ENCODE results near the gene MT2A. TPM values are rescaled to one million over a fixed set of nuclear protein-coding genes. Genes with fewer than 3 reads are reported as not detected.

Gene MT2A
- total RNA-seq, 4 donors from 2014 or later: 0.69 to 152 (median 17.4) TPM

GRCh38 chr16:56631197-56631596 is 22.8 kb downstream of the MT2A start:
- no peak for DNase-seq
- intact Hi-C loops (cut with DNase I; ENCODE audit: low total_unique reads): no loop called here
- Histone ChIP-seq H3K36me3 (no peaks in the 10 kb centered on the region), H3K27me3 (peaks cover 0 to 7% of the 10 kb centered on the region in 2 donors), H3K9me3 (no peaks in the 10 kb centered on the region), H3K4me3 (no peak overlapping the region), H3K27ac (peak overlapping the region in 1 of 2 donors; percentile 66), H3K4me1 (peaks cover 0 to 8% of the 10 kb centered on the region in 2 donors)
- TF ChIP-seq POLR2A (IDR thresholded peaks at IDR 0.05) (no peak), CTCF (IDR thresholded peaks at IDR 0.05) (no peak)

GRCh38 chr16:56631832-56632155 is 23.4 kb downstream of the MT2A start:
- no peak for TF ChIP-seq CTCF (IDR thresholded peaks at IDR 0.05)
- no peak for TF ChIP-seq POLR2A (IDR thresholded peaks at IDR 0.05)
- H3K4me1 ChIP-seq: peaks cover 0 to 8% of the 10 kb centered on the region in 2 donors
- intact Hi-C loops (cut with DNase I; ENCODE audit: low total_unique reads): no loop called here
- peaks cover 0 to 7% of the 10 kb centered on the region in 2 donors for H3K27me3 ChIP-seq
- no peaks in the 10 kb centered on the region for H3K36me3 ChIP-seq
- peak overlapping the region; percentile 42 to 66 for H3K27ac ChIP-seq
- H3K9me3 ChIP-seq: no peaks in the 10 kb centered on the region
- H3K4me3 ChIP-seq: peak overlapping the region; percentile 26 to 44
- DNase-seq: no peak

DNA sequence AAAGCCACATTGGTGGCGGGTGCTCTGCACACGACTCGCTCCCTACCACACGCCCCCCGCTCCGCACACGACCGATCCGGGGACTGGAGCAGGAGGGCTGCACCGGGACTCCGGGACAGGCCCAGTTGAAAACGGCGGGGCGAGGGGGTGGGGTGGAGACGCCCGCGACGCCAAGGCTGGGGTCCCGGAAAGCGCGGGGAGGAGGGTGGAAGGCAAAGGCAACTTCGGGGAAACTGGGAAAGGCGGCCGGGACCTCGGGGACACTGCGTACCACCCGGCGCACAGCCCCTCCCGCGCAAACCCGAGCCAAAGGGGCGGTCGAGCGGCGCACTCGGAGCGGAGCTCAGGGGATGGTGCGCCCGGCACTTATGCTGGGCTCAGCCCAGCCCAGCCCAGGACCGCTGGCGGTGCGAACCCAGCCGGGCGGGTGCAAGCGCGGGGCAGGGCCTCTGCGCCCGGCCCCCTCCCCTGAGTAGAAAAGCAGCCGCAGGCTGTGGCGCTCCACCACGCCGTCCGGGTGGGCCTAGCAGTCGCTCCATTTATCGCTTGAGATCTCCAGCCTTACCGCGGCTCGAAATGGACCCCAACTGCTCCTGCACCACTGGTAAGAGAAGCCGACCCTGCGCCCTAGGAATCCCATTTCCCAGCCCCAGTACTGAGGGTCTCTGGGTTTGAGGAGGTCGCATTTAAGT is 23.9 kb downstream of the MT2A start, which contains the start of gene MT1M:
Gene MT1M, plus strand, starts transcription at position 504 of the 692 bp plus-strand sequence. Its CDS starts 73 bp downstream, at position 577.
- intact Hi-C loops (cut with DNase I; ENCODE audit: low total_unique reads): no loop called here
- Histone ChIP-seq H3K36me3 (no peaks in the 10 kb centered on the region), H3K27me3 (peaks cover 0 to 7% of the 10 kb centered on the region in 2 donors), H3K27ac (peak within 1 kb of the TSS; percentile 42 to 66), H3K9me3 (no peaks in the 10 kb centered on the region), H3K4me1 (peaks cover 0 to 5% of the 10 kb centered on the region in 2 donors), H3K4me3 (peak within 1 kb of the TSS; percentile 26 to 44)
- TF ChIP-seq POLR2A (IDR thresholded peaks at IDR 0.05): peak in 1 of 2 donors; percentile 30
- TF ChIP-seq CTCF (IDR thresholded peaks at IDR 0.05): no peak
- peak; percentile 40 to 58 for DNase-seq

DNA sequence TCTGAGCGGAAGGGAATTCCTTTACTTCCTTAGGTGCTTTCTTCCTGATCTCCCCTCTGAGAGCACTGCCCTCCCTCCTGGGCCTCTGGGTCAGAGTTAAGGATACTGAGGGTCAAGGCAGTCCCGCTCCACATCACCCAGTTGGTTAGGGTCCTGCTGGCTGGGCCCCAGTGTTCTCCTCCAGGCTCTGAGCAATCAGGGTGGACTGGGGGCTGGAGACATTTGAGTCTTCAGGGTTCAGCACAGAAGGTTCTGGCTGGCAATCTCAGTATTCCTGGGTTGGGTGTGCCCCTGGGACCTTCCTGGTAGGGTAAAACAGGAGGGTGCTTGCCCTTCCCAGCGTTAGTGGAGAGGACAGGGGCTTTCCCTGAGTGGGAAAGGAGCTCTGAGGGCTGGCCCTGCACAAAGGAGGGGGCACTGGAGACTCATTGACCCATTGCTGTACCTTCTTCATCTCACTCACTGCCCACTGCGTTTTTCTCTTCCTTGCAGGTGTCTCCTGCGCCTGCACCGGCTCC is 24.5 kb downstream of the MT2A start:
- H3K36me3 ChIP-seq: no peaks in the 10 kb centered on the region
- intact Hi-C loops (cut with DNase I; ENCODE audit: low total_unique reads): no loop called here
- no peaks in the 10 kb centered on the region for H3K9me3 ChIP-seq
- H3K4me3 ChIP-seq: peak overlapping the region; percentile 26 to 44
- no peak for DNase-seq
- TF ChIP-seq POLR2A (IDR thresholded peaks at IDR 0.05) (no peak), CTCF (IDR thresholded peaks at IDR 0.05) (no peak)
- H3K27ac ChIP-seq: peak overlapping the region; percentile 42 to 66
- peaks cover 0 to 5% of the 10 kb centered on the region in 2 donors for H3K4me1 ChIP-seq
- peaks cover 0 to 7% of the 10 kb centered on the region in 2 donors for H3K27me3 ChIP-seq

GRCh38 chr16:56633535-56633934 is 25.2 kb downstream of the MT2A start:
- TF ChIP-seq CTCF (IDR thresholded peaks at IDR 0.05): no peak
- TF ChIP-seq POLR2A (IDR thresholded peaks at IDR 0.05): no peak
- Histone ChIP-seq H3K27ac (no peak overlapping the region), H3K27me3 (peaks cover 0 to 10% of the 10 kb centered on the region in 2 donors), H3K4me3 (no peak overlapping the region), H3K4me1 (peaks cover 0 to 5% of the 10 kb centered on the region in 2 donors), H3K36me3 (no peaks in the 10 kb centered on the region), H3K9me3 (no peaks in the 10 kb centered on the region)
- DNase-seq: no peak
- intact Hi-C loops (cut with DNase I; ENCODE audit: low total_unique reads): no loop called here
